ENCODE data around the gene RTN3.
"Not testable (repeated sequence)": the region's sequence is repeated elsewhere in the genome, so short reads cannot be mapped to it uniquely, and the experiment has no call there.

The RTN3 gene

DNA sequence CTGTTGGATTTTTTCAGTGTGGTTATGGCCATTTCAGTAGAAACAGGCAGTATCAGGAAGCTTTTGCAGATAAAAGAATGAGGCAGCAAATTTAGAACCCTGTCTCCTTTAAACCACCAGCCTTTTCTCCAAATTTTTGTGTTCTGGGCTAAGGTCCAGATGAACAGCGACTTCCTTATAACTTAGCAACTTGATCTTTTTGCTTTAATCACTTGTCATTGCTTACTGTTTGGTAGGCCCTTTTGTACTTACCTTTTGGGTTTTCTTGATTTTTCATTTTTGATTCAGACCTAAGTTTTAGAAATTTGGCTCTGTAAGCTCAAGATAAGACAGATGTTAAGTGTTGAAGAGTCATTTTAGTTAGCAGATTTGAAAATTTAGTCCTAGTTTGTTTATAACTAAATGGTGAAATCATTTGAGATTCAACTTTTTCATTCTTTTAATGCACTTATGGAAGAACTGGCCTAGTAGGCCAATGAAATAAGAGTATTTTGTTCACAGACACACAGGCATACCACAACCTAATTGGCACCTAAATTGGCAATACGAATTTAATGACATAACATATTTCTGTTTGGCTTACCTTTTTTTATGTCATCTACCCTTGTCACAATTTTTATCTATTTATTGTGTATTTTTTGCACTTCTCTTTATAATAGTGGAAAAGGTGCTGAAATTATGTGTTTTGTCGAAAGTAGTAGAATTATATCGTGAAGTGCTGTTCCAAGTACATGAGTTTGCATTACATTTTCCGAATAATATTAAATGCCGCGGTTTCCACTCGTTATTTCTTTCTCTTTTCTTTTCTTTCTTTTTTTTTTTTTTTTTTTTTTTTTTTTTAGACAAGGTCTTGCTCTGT lies 2.1 kb downstream of the RTN3 start:
- no peak for DNase-seq

DNA sequence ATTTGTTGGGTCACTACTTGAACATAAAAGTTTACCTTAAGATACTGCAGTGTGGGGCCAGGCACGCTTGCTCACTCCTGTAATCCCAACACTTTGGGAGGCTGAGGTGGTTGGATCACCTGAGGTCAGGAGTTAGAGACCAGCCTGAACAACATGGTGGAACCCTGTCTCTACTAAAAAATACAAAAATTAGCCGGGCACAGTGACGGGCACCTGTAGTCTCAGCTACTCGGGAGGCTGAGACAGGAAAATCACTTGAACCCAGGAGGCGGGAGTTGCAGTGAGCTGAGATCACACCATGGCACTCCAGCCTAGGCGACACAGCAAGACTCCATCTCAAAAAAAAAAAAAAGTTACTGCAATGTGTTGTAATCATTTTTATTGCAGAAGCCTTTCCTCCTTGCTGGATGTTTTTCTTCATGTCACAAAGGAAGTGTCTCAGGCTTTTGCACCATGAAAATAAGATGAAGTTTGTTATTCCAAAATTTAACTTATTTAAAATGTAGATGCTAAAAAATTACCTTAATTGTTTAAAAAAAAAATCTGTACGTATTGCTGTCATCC lies 3.9 kb downstream of the RTN3 start:
- not testable (repeated sequence) for DNase-seq

DNA sequence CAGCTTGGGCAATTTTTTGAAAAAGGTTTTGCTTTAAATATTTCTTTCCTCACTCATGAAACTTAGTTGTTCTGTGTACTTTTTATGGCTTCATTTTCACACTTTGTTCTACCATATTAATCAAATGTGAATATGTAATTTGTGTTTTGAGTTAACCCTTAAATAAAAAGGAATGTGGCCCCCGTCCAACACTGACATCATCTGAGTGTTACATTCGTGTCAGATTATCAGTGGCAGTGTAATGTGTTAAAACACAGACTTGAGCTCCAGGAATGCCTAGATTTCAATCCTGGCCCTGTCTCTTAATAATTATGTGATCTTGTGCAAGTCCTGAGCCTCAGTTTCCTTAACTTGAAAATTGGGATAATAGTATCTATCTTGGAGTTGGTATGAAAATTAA lies 5.6 kb downstream of the RTN3 start:
- no peak for DNase-seq

- DNase-seq, result no peak
These were observed 6.5 kb downstream of the RTN3 start for GRCh38 chr11:63687845-63688244.

DNA sequence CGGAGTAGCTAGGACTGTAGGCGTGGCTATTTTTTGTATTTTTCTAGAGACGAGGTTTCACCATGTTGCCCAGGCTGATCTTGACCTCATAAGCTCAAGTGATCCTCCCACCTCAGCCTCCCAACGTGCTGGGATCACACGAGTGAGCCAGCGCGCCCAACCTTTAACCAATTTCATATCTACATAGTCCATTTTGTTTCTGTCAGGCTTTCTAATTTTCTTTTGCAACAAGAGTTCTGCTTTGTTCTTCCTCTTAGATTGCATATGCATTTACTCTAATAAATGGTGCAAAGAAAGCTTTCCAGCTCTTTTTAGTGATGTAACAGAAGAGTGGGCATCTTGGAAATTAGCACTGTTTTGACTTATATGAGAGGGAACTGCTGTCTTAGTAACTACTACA lies 13.3 kb downstream of the RTN3 start:
- no peak for DNase-seq

DNA sequence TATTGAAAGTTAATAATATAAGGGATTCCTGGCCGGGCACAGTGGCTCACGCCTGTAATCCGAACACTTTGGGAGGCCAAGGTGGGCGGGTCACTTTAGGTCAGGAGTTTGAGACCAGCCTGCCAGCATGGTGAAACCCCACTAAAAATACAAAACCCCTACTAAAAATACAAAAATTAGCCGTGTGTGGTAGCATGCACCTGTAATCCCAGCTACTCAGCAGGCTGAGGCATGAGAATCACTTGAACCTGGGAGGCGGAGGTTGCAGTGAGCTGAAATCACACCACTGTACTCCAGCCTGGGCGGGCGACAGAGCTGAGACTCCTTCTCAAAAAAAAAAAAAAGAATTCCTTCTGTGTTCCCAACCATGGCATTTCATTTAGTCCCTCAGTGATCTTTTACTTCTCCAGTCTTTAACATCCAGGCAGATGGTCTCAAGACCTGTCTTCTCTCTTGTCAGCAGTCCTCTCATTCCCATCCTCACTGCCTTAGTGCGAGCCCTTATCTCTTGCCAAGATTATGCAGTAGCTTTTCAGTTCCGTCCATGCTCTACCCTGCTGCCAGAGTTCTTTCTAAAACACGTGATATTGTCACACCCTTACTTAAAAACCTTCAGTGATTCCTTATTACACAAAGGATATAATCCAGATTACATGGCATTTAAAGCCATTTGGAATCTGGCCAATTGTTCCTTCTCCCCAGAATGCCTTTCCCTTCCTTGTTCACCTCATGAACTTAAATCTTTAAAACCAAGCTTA lies 17.9 kb downstream of the RTN3 start:
- peak; percentile 80 for DNase-seq

DNA sequence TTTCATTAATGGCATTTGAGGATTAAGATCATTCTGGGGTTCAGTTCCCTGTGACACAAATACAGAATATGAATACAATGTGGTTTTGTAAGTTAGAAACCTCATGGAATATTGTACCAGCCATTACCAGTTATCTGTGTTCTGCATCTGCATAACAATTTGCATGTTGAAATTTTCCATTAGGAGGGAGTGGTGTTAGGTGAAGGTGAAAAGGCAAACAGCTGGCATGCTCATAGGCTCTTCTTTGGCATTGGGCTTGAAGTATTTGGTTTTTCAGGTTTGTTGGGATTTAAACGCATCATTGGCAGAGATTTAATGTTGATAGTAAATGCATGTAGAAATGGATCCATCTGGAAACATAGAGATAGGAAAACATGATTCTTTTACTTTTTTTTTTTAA lies 18.6 kb downstream of the RTN3 start:
- peak; percentile 39 for DNase-seq

GRCh38 chr11:63705526-63705925 lies 24.2 kb downstream of the RTN3 start:
- no peak for DNase-seq

DNA sequence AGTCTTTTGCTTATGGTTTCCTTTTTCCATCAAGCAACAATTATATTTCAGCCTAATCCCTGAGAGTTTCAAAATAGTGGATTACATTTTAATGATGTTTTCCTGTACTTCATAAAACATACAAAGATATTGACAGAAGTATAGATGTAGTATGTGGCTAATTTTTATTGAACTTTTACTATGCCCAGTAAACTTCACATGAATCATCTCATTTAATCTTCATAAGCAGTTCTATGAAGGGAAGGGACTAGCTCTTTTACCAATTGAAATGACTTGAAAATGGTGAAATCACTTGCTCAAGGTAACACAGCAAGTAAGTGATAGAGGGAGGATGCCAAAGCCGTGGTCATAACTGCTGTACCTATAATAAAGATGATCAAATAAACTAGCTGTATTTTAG lies 27.5 kb downstream of the RTN3 start:
- DNase-seq, result no peak

- DNase-seq, result no peak
These were observed 28.1 kb downstream of the RTN3 start for GRCh38 chr11:63709336-63709884.

DNA sequence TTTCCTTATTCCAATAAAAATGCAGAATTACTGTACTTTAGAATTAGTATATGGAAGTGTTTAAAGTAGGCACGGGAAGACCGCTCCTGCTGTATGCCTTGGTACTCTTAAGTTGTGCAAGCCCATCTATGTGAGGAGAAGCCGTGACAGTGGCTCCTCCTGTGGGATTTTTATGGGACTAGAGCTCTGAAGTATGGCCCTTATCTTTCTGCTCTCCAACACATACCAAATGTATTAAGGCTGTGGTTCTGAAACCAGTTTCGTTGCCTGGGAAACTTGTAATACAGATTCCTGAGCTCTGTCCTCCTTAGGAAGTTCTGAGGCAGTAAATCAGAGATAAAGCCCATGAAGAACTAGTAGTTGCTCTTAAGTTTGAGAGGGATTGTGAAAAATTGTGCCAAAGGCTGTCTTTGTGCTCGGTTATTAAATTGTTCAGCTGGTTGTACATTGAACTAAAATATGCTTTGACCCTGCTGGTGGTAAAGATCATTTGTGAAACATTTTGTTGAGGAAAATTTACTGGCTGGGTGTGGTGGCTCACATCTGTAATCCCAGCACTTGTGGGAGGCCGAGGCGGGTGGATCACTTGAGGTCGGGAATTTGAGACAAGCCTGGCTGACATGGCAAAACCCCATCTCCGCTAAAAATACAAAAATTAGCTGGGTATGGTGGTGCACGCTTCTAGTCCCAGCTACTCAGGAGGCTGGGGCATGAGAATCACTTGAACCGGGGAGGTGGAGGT lies 29.3 kb downstream of the RTN3 start:
- DNase-seq, result no peak

- no peak for DNase-seq
These were observed 30.5 kb downstream of the RTN3 start for GRCh38 chr11:63711838-63712237.

GRCh38 chr11:63713766-63714165 lies 32.5 kb downstream of the RTN3 start:
- no peak for DNase-seq

DNA sequence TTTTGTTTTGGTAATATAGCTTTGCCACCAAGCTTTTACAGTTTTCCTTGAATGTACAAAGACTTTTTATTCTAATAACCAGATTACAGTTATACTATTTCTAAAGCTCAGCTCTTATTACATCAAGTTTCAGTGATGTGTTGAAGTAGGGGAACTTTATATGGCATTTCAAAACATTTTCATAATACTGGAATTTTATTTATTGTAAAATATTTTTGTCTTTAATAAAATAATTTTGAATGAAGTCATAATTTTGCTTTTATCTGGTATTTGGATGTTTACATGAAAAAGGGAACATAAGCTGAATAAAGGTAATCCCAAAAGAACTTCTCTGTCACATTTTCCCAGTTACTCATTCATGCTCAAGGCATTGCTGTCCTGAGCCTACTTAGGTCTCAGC lies 34.7 kb downstream of the RTN3 start:
- DNase-seq, result no peak

DNA sequence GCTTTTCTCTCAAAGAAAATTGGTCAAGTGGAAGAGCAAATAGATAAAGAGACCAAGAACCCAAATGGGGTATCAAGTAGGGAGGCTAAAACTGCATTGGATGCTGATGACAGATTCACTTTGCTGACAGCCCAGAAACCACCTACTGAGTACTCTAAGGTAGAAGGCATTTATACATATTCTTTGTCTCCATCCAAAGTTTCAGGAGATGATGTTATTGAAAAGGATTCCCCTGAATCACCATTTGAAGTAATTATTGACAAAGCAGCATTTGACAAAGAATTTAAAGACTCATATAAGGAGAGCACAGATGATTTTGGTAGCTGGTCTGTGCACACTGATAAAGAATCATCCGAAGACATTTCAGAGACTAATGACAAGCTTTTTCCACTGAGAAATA lies 37.7 kb downstream of the RTN3 start:
- no peak for DNase-seq

GRCh38 chr11:63719987-63720386 lies 38.7 kb downstream of the RTN3 start:
- no peak for DNase-seq

GRCh38 chr11:63720611-63721010 lies 39.3 kb downstream of the RTN3 start:
- no peak for DNase-seq

GRCh38 chr11:63729326-63729725 lies 48.0 kb downstream of the RTN3 start:
- DNase-seq, result no peak

GRCh38 chr11:63736864-63737263 lies 55.6 kb downstream of the RTN3 start:
- no peak for DNase-seq

- no peak for DNase-seq
These were observed 56.4 kb downstream of the RTN3 start for GRCh38 chr11:63737718-63738117.

DNA sequence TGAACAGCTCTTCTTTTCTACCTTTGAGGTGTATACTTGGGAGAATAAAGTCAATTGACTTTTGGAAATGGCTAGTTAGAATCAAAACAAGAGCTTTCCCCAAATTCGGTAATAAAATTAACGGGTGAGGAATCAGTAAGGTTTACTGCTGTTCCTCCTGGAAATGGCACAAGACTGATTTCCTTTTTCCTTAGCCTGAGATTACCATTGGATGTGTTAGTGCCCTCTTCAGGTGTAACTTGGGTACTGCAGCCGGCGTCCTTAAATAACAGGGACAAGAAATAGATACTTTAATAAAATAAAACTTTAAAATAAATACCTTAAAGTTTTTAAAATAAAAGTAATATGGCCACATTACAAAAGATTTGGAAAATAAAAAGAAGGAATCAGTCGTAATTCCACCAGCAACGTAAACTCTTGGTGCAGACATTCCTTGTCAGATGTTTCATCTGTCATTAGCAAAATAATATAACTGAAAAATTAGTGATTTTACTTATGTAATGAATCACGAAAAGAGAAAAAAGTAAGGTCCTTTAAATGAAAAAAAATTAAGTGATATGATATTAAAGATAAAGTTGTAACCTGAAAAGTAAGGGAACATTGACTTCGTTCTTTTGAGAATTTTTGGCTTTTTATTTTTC lies 57.5 kb downstream of the RTN3 start:
- DNase-seq, result peak; percentile 77

All from NCI-H82 (cell line).